SK-N-MC (cell line): ENCODE data around the gene PTPRN2.

Experiments
- DNase-seq: peaks from one replicate; pipeline ENCODE4 v3.0.0-alpha.2; 2011; ENCODE audit warnings: low read depth, low spot score
- H3K27ac ChIP-seq: fragments of 200-600 bp; sonication (generic); 2 replicates; pipeline ENCODE4 v1.5.1; 2016; ENCODE audit warnings: mixed run types
- H3K36me3 ChIP-seq: fragments of 200-600 bp; sonication (generic); 2 replicates; pipeline ENCODE4 v1.6.1; 2017; ENCODE audit warnings: antibody characterized with exemption, low read length, mixed read lengths; ENCODE audit not compliant: insufficient read depth
- H3K4me3 ChIP-seq: fragments of 200-600 bp; sonication (generic); 2 replicates; pipeline ENCODE4 v1.5.1; 2016
- H3K9ac ChIP-seq: fragments of 200-600 bp; sonication (generic); 2 replicates; pipeline ENCODE4 v1.8.0; 2017; ENCODE audit warnings: mixed run types, mixed read lengths; ENCODE audit not compliant: insufficient read length
- H3K9me3 ChIP-seq: fragments of 200-600 bp; sonication (generic); 2 replicates; pipeline ENCODE4 v1.6.1; 2017; ENCODE audit warnings: low read depth, mild to moderate bottlenecking, antibody characterized with exemption, low read length, moderate library complexity, mixed read lengths
- EZH2 ChIP-seq: fragments of 200-600 bp; sonication (generic); IDR thresholded peaks from one replicate; pipeline ENCODE4 v1.6.1; 2017; ENCODE audit warnings: antibody characterized with exemption
- FOXP2 ChIP-seq: optimal IDR thresholded peaks from 2 replicates; pipeline ENCODE3; 2011; ENCODE audit warnings: mild to moderate bottlenecking, moderate library complexity; ENCODE audit not compliant: insufficient read depth; ENCODE audit errors: extremely low read length, control extremely low read depth
- POLR2AphosphoS5 ChIP-seq: IDR thresholded peaks from 2 replicates; pipeline ENCODE4 v1.6.1; 2012; ENCODE audit warnings: mild to moderate bottlenecking, low read depth, low read length, borderline replicate concordance

Gene PTPRN2

GRCh38 chr7:157873664-157874063, 714.0 kb downstream of the PTPRN2 start:
- TF ChIP-seq EZH2 = no peak
- TF ChIP-seq FOXP2 = no peak
- TF ChIP-seq POLR2AphosphoS5 = no peak
- Histone ChIP-seq H3K9ac (no peak overlapping the region), H3K9me3 (no peaks in the 10 kb centered on the region), H3K4me3 (no peak overlapping the region), H3K36me3 (no peaks in the 10 kb centered on the region), H3K27ac (no peak overlapping the region)
- DNase-seq = no peak

DNA sequence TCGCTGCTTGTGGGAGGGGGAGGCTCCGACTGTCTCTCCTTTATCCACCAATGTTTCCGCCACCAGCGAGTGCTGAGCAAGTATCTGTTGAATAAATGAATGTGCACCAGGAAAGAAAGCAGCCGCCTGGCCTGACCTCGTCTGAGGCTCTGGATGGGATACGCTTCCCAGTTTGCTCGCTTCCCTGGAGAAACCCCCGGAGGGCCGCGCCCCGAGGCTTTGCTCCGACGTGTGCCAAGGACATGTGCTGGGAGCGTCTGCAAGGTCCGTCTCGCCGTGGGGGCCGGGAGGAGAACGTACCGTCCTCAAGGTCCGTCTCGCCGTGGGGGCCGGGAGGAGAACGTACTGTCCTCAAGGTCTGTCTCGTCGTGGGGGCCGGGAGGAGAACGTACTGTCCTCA, 714.4 kb downstream of the PTPRN2 start:
- Histone ChIP-seq H3K9ac (no peak overlapping the region), H3K36me3 (no peaks in the 10 kb centered on the region), H3K27ac (no peak overlapping the region), H3K4me3 (no peak overlapping the region), H3K9me3 (no peaks in the 10 kb centered on the region)
- DNase-seq = no peak
- TF ChIP-seq FOXP2 (no peak), POLR2AphosphoS5 (no peak), EZH2 (no peak)

DNA sequence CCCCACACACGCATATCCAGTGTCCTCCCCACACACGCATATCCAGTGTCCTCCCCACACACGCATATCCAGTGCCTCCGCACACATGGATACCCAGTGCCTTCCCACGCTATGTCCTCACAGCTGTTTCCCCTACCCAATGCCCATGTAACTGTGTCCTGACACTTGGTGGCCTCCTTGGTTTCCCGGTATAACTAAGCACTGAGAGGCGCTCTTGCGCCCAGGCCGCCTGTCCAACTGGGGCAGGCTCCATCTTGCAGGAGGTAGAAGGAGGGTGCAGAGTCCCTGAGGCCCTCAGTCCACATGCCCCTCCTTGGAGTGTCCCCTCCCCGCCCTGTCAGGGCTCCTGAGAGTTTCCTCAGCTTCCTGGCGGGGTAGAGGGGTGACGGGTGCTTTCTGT, 715.2 kb downstream of the PTPRN2 start:
- H3K9ac ChIP-seq = no peak overlapping the region
- no peak for TF ChIP-seq POLR2AphosphoS5
- no peak for TF ChIP-seq EZH2
- TF ChIP-seq FOXP2 = no peak
- H3K36me3 ChIP-seq = no peaks in the 10 kb centered on the region
- no peak overlapping the region for H3K27ac ChIP-seq
- no peaks in the 10 kb centered on the region for H3K9me3 ChIP-seq
- no peak for DNase-seq
- H3K4me3 ChIP-seq = no peak overlapping the region

GRCh38 chr7:157871681-157872080, 715.9 kb downstream of the PTPRN2 start:
- H3K9me3 ChIP-seq = no peaks in the 10 kb centered on the region
- DNase-seq = no peak
- H3K9ac ChIP-seq = no peak overlapping the region
- H3K36me3 ChIP-seq = no peaks in the 10 kb centered on the region
- H3K27ac ChIP-seq = no peak overlapping the region
- H3K4me3 ChIP-seq = no peak overlapping the region
- TF ChIP-seq FOXP2 (no peak), POLR2AphosphoS5 (no peak), EZH2 (no peak)

DNA sequence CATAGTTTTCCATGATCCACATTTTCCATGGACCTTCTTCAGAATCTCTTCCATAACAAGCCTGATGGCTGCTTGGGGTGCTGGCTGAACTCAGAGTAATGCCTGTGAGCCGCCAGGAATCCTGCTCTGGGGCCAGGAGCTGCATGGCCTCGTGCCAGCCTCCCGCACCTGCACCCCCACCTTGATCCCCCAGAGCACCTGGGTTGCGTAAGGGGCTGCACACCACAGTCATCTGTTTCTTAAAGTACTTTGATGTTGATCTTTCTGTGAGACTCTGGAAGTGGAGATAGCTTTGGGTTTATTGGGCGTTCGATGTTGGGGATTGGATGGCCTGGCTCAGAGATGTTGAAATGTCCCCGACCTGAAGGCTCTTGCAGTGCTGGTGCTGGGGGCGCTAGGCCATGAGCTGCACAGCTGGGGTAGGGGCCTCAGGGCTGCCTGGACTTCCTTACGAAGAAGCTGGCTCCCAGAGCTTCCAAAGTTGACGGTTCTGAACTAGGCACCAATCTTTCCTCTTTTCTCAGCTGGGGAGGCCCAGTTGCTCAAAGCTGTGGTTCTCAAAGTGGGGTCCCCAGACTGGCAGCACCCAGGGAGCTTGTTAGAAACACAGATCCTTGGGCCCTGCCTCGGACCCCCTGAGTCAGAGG, 716.9 kb downstream of the PTPRN2 start:
- no peaks in the 10 kb centered on the region for H3K36me3 ChIP-seq
- DNase-seq = no peak
- H3K4me3 ChIP-seq = no peak overlapping the region
- no peak overlapping the region for H3K27ac ChIP-seq
- H3K9ac ChIP-seq = no peak overlapping the region
- H3K9me3 ChIP-seq = no peaks in the 10 kb centered on the region
- no peak for TF ChIP-seq FOXP2
- no peak for TF ChIP-seq POLR2AphosphoS5
- no peak for TF ChIP-seq EZH2

DNA sequence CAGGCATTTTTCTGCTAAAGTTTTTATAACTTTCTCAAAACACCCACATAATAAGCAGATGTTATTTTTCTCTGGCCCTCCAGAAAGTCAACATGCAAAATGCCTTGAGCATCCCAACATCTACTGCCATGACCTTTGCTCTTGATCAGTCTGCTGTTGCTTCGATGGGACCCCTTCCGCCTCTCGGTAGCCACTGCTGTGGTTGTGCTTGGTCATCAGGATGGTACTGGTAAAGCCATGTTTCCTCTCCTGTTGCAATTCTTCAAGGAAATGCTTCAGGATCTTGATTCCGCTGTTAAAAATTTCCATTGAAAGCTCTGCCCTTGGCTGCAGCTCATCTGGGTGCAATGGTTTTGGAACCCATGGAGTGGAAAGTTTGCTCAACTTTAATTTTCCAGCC, 717.8 kb downstream of the PTPRN2 start:
- H3K36me3 ChIP-seq = no peaks in the 10 kb centered on the region
- no peak for DNase-seq
- no peaks in the 10 kb centered on the region for H3K9me3 ChIP-seq
- no peak overlapping the region for H3K4me3 ChIP-seq
- no peak for TF ChIP-seq FOXP2
- no peak for TF ChIP-seq POLR2AphosphoS5
- TF ChIP-seq EZH2 = no peak
- H3K27ac ChIP-seq = no peak overlapping the region
- H3K9ac ChIP-seq = no peak overlapping the region

GRCh38 chr7:157867685-157868305, 719.8 kb downstream of the PTPRN2 start:
- Histone ChIP-seq H3K4me3 (no peak overlapping the region), H3K36me3 (no peaks in the 10 kb centered on the region), H3K9ac (no peak overlapping the region), H3K9me3 (no peaks in the 10 kb centered on the region), H3K27ac (no peak overlapping the region)
- no peak for TF ChIP-seq EZH2
- DNase-seq = no peak

DNA sequence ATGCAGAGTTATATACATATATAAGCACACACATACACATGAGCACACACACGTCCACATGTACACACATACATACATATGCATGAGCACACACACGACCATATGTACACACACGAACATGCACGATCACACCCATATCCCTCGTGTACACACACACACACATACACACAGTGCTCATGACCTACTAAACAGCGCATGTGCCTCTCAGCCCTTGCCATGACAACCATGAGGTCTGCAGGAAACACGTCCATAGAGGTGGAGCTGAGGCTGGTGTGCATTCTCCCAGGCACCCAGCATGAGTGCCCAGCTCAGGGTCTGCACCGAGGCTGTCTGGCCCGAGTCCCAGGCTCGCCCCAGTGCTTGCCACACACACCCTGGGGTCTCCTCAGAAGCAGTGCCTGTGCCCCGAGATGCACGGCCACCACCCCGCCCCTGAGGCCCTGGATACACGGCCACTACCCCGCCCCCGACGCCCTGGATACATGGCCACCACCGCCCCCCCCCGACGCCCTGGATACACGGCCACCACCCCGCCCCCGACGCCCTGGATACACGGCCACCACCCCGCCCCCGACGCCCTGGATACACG, 721.2 kb downstream of the PTPRN2 start:
- Histone ChIP-seq H3K9me3 (no peaks in the 10 kb centered on the region), H3K4me3 (no peak overlapping the region), H3K27ac (no peak overlapping the region), H3K9ac (no peak overlapping the region), H3K36me3 (no peaks in the 10 kb centered on the region)
- TF ChIP-seq EZH2 (no peak), POLR2AphosphoS5 (no peak), FOXP2 (no peak)
- DNase-seq = no peak
